SK-N-SH treated with all-trans-retinoic acid at 6 μM for 48 hours (cell line): ENCODE results near the gene KIF13A.

Source experiments
- ATAC-seq: fragments of 200-7000 bp; cut with Tn5 transposase; 3 replicates; pipeline ENCODE4 v1.9.1; 2020; ENCODE audit warnings: mild to moderate bottlenecking, moderate library complexity
- ARNTL ChIP-seq: fragments of 450-650 bp; formaldehyde crosslinking; IDR thresholded peaks from 2 replicates; pipeline ENCODE4 v1.5.0; 2020; ENCODE audit warnings: low read depth, mild to moderate bottlenecking, moderate library complexity, borderline replicate concordance
- BACH2 ChIP-seq: fragments of 250-450 bp; sonication (Bioruptor Pico); IDR thresholded peaks from 2 replicates; pipeline ENCODE4 v1.9.0; 2021; ENCODE audit warnings: mild to moderate bottlenecking, borderline replicate concordance
- CSDC2 ChIP-seq: fragments of 250-450 bp; sonication (Bioruptor Pico); IDR thresholded peaks from 2 replicates; pipeline ENCODE4 v1.5.0; 2020; ENCODE audit warnings: mild to moderate bottlenecking, moderate library complexity
- ESRRG ChIP-seq: fragments of 250-450 bp; sonication (Bioruptor Pico); IDR thresholded peaks from 2 replicates; pipeline ENCODE4 v1.6.1; 2021; ENCODE audit warnings: mild to moderate bottlenecking
- GLIS3 ChIP-seq: fragments of 250-450 bp; sonication (Bioruptor Pico); IDR thresholded peaks from 2 replicates; pipeline ENCODE4 v1.5.0; 2020; ENCODE audit warnings: mild to moderate bottlenecking, moderate library complexity
- ISL1 ChIP-seq: fragments of 250-450 bp; sonication (Bioruptor Pico); IDR thresholded peaks from 2 replicates; pipeline ENCODE4 v2.1.2; 2022; ENCODE audit warnings: mild to moderate bottlenecking, moderate library complexity
- OSR1 ChIP-seq: fragments of 250-450 bp; sonication (Bioruptor Pico); IDR thresholded peaks from 2 replicates; pipeline ENCODE4 v1.8.0; 2022; ENCODE audit warnings: moderate library complexity, mild to moderate bottlenecking, inconsistent platforms
- PPARA ChIP-seq: fragments of 250-450 bp; sonication (Bioruptor Pico); IDR thresholded peaks from 2 replicates; pipeline ENCODE4 v1.5.0; 2020; ENCODE audit warnings: mild to moderate bottlenecking, borderline replicate concordance
- RARB ChIP-seq: fragments of 250-450 bp; sonication (Bioruptor Pico); IDR thresholded peaks from 2 replicates; pipeline ENCODE4 v1.8.0; 2021; ENCODE audit warnings: mild to moderate bottlenecking, moderate library complexity
- SNAI2 ChIP-seq: fragments of 250-450 bp; sonication (Bioruptor Pico); IDR thresholded peaks from 2 replicates; pipeline ENCODE4 v1.5.0; 2020; ENCODE audit warnings: mild to moderate bottlenecking, moderate library complexity
- TCF4 ChIP-seq: fragments of 250-450 bp; sonication (Bioruptor Pico); IDR thresholded peaks from 2 replicates; pipeline ENCODE4 v1.8.0; 2021; ENCODE audit warnings: mild to moderate bottlenecking, moderate library complexity, borderline replicate concordance
- TOX ChIP-seq: fragments of 250-450 bp; sonication (Bioruptor Pico); IDR thresholded peaks from 2 replicates; pipeline ENCODE4 v1.8.0; 2021; ENCODE audit warnings: mild to moderate bottlenecking, moderate library complexity, borderline replicate concordance
- TSHZ2 ChIP-seq: fragments of 250-450 bp; sonication (Bioruptor Pico); IDR thresholded peaks from 2 replicates; pipeline ENCODE4 v1.5.0; 2020; ENCODE audit warnings: mild to moderate bottlenecking, moderate library complexity
- ZFP3 ChIP-seq: fragments of 250-450 bp; sonication (Bioruptor Pico); IDR thresholded peaks from 2 replicates; pipeline ENCODE4 v1.5.0; 2020; ENCODE audit warnings: mild to moderate bottlenecking, moderate library complexity
- ZFP30 ChIP-seq: fragments of 450-650 bp; formaldehyde crosslinking; IDR thresholded peaks from 2 replicates; pipeline ENCODE4 v1.5.0; 2022; ENCODE audit warnings: mild to moderate bottlenecking, moderate library complexity
- ZNF565 ChIP-seq: fragments of 450-650 bp; formaldehyde crosslinking; conservative IDR thresholded peaks from 2 replicates; pipeline ENCODE4 v1.5.0; 2020; ENCODE audit warnings: low read depth, mild to moderate bottlenecking, moderate library complexity
- ZNF70 ChIP-seq: fragments of 450-650 bp; formaldehyde crosslinking; IDR thresholded peaks from 2 replicates; pipeline ENCODE4 v1.5.0; 2020; ENCODE audit warnings: mild to moderate bottlenecking, moderate library complexity
- ZNF8 ChIP-seq: fragments of 450-650 bp; formaldehyde crosslinking; IDR thresholded peaks from 2 replicates; pipeline ENCODE4 v1.5.0; 2020; ENCODE audit warnings: mild to moderate bottlenecking, moderate library complexity
- TF ChIP-seq, protein P1 (sequence below): fragments of 250-450 bp; sonication (Bioruptor Pico); IDR thresholded peaks from 2 replicates; pipeline ENCODE4 v1.8.0; 2020; ENCODE audit warnings: mild to moderate bottlenecking, moderate library complexity, borderline replicate concordance
- TF ChIP-seq, protein P2 (sequence below): fragments of 250-450 bp; sonication (Bioruptor Pico); IDR thresholded peaks from 2 replicates; pipeline ENCODE4 v1.5.1; 2020; ENCODE audit warnings: low read depth, mild to moderate bottlenecking, moderate library complexity
- TF ChIP-seq, protein P3 (sequence below): fragments of 250-450 bp; sonication (Bioruptor Pico); IDR thresholded peaks from 2 replicates; pipeline ENCODE4 v1.8.0; 2021; ENCODE audit warnings: low read depth, mild to moderate bottlenecking, moderate library complexity, borderline replicate concordance

KIF13A gene

DNA sequence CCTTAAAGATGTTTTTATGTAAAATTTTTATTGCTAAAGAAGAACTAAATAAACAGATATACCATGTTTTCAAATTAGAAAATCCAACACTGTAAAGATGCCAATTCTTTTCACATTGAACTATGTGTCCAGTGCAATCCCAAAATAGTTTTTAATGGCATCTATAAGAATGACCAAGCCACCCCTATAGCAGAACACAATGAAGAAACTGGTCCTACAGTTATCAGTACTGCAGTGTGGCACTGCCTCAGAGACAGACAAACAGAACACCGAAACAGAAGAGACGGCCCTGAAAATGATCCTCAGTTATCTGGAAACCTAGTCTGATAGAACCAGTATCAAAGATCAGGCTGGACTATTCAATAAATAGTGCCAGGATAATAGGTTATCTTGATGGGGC lies 41.9 kb downstream of the KIF13A start:
- ATAC-seq, result no peak
- TF ChIP-seq, protein P1, sequence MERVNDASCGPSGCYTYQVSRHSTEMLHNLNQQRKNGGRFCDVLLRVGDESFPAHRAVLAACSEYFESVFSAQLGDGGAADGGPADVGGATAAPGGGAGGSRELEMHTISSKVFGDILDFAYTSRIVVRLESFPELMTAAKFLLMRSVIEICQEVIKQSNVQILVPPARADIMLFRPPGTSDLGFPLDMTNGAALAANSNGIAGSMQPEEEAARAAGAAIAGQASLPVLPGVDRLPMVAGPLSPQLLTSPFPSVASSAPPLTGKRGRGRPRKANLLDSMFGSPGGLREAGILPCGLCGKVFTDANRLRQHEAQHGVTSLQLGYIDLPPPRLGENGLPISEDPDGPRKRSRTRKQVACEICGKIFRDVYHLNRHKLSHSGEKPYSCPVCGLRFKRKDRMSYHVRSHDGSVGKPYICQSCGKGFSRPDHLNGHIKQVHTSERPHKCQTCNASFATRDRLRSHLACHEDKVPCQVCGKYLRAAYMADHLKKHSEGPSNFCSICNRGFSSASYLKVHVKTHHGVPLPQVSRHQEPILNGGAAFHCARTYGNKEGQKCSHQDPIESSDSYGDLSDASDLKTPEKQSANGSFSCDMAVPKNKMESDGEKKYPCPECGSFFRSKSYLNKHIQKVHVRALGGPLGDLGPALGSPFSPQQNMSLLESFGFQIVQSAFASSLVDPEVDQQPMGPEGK (CRISPR knock-in tag), result no peak
- TF ChIP-seq, protein P2, sequence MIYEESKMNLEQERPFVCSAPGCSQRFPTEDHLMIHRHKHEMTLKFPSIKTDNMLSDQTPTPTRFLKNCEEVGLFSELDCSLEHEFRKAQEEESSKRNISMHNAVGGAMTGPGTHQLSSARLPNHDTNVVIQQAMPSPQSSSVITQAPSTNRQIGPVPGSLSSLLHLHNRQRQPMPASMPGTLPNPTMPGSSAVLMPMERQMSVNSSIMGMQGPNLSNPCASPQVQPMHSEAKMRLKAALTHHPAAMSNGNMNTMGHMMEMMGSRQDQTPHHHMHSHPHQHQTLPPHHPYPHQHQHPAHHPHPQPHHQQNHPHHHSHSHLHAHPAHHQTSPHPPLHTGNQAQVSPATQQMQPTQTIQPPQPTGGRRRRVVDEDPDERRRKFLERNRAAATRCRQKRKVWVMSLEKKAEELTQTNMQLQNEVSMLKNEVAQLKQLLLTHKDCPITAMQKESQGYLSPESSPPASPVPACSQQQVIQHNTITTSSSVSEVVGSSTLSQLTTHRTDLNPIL (CRISPR knock-in tag), result no peak
- TF ChIP-seq OSR1 (no peak), ZFP3 (CRISPR knock-in tag) (no peak), TOX (CRISPR knock-in tag) (no peak), SNAI2 (CRISPR knock-in tag) (no peak), TSHZ2 (no peak), ZNF565 (CRISPR knock-in tag) (no peak), ZNF8 (CRISPR knock-in tag) (no peak), ISL1 (CRISPR knock-in tag) (no peak), ESRRG (no peak), BACH2 (CRISPR knock-in tag) (no peak), GLIS3 (CRISPR knock-in tag) (no peak), RARB (CRISPR knock-in tag) (no peak), CSDC2 (CRISPR knock-in tag) (no peak)
- TF ChIP-seq, protein P3, sequence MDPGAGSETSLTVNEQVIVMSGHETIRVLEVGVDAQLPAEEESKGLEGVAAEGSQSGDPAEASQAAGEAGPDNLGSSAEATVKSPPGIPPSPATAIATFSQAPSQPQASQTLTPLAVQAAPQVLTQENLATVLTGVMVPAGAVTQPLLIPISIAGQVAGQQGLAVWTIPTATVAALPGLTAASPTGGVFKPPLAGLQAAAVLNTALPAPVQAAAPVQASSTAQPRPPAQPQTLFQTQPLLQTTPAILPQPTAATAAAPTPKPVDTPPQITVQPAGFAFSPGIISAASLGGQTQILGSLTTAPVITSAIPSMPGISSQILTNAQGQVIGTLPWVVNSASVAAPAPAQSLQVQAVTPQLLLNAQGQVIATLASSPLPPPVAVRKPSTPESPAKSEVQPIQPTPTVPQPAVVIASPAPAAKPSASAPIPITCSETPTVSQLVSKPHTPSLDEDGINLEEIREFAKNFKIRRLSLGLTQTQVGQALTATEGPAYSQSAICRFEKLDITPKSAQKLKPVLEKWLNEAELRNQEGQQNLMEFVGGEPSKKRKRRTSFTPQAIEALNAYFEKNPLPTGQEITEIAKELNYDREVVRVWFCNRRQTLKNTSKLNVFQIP (CRISPR knock-in tag), result no peak

DNA sequence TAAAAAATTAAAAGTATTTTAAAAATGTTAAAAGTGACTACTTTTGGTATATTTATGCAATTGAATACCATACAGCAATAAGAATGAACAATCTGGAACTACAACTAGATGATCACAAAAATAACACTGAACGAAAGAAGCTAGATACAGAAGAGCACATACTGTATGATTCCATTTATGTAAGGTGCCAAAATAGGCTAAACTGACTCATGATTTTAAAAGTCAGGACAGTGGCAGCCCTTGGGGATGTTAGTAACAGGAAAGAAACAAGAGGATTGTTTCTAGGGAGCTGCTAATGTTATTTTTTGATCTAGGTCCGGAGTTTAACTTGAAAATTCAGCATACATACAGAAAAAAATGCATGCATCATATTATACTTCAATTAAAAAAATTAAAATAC lies 42.3 kb downstream of the KIF13A start:
- peak; percentile 44; the same call in 1 of the 3 replicates for ATAC-seq
- TF ChIP-seq ZFP3 (CRISPR knock-in tag), result no peak
- no peak for TF ChIP-seq ISL1 (CRISPR knock-in tag)
- TF ChIP-seq TSHZ2, result no peak
- TF ChIP-seq, all 23 proteins: peak for 0

GRCh38 chr6:17941318-17941717 lies 46.1 kb downstream of the KIF13A start:
- no peak for ATAC-seq
- TF ChIP-seq ARNTL (no peak), ZFP3 (CRISPR knock-in tag) (no peak), ZFP30 (CRISPR knock-in tag) (no peak), BACH2 (CRISPR knock-in tag) (no peak), PPARA (CRISPR knock-in tag) (no peak), ZNF70 (CRISPR knock-in tag) (no peak), GLIS3 (CRISPR knock-in tag) (no peak), ESRRG (no peak), ZNF8 (CRISPR knock-in tag) (no peak), RARB (CRISPR knock-in tag) (no peak), ISL1 (CRISPR knock-in tag) (no peak), TSHZ2 (no peak), CSDC2 (CRISPR knock-in tag) (no peak), TCF4 (CRISPR knock-in tag) (no peak)
- TF ChIP-seq, protein P2 (CRISPR knock-in tag), result no peak
